Measurements from ENCODE around the gene MAD1L1. TPM values are rescaled to one million over a fixed set of nuclear protein-coding genes. Genes with fewer than 3 reads are reported as not detected.
A peak's percentile ranks its signal among the peaks of the same experiment; 100 is the strongest.
"Not testable (repeated sequence)": the region's sequence is repeated elsewhere in the genome, so short reads cannot be mapped to it uniquely, and the experiment has no call there.

MAD1L1 gene
- total RNA-seq, 2 donors from 2014 or later = 46.7 to 66.0 TPM

DNA sequence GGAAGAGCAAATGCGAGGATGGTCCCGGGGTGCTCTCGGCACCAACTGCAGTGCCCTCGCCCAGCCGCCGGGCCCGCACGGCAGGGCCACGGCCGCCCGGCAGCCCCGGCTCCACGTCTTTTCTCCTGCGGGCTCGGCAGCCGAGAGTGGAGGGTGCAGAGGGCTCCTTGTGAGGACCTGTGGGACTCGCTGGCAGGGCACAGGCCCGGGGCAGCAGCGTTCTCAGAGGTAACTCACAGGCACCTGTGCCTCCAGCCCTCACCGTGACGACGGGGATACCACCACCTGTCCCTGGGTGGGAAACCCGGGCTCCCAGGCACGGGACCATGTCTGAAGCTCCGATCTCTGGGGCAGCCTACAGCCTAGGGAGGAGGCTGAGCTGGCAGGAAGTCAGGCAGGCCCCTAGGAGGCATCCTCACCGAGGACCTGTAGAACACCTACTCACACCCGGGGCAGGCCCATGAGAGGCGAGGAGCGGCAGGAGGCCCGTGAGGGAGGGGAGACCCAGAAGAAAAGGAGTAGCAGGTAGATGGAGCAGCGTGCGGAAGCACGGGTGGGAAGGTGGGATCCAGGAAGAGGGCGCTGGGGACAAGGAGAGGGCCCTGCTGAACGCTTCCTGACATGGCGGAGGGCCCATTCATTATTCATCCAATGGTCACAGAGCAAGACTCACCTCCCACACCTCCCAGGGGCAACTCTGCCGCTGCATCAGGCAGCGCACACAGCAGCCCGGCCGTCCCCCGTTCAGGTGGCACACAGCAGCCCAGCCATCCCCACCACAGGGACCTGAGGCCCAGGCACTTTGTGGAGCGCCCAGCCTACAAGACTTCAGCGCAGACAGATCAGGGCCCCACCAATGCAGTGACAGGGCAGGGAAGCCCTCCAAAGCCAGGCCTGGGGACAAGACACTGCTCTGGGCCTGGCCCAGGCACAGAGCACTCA is 244.9 kb downstream of the MAD1L1 start:
- H3K4me1 Mint-ChIP-seq = peaks cover 4% of the 10 kb centered on the region
- no peak overlapping the region for H3K27ac Mint-ChIP-seq
- no peak for ATAC-seq (replicated peaks)
- H3K9me3 Mint-ChIP-seq = no peaks in the 10 kb centered on the region
- no peak overlapping the region for H3K4me3 Mint-ChIP-seq
- no peaks in the 10 kb centered on the region for H3K27me3 Mint-ChIP-seq
- peaks cover 6% of the 10 kb centered on the region for H3K36me3 Mint-ChIP-seq (ENCODE audit: low read depth)

DNA sequence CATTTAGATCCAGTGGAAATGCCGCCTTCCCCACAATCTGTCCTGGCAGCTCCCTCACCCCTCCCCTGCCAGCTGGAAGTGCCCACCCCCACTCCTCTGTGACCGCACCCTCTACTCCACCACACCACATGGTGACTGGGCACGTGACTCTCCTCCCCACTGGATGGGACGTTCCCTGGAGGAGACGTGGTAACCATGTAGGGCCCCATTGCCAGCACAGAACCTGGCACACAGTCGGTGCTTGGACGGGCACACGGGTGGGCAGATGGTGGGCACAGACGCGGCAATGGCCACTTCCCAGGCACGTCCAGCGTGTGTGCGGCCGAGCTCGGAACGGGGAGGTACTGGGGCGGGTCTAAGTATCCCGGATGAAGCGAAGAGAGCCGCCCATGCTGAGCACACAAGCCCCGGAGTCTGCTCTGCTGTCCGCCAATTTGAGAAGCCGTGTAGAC is 245.6 kb downstream of the MAD1L1 start:
- H3K36me3 Mint-ChIP-seq (ENCODE audit: low read depth) = peaks cover 6% of the 10 kb centered on the region
- no peaks in the 10 kb centered on the region for H3K27me3 Mint-ChIP-seq
- H3K9me3 Mint-ChIP-seq = no peaks in the 10 kb centered on the region
- no peak for ATAC-seq (replicated peaks)
- peak overlapping the region; percentile 5 for H3K4me3 Mint-ChIP-seq
- peaks cover 4% of the 10 kb centered on the region for H3K4me1 Mint-ChIP-seq
- peak overlapping the region; percentile 69 for H3K27ac Mint-ChIP-seq

DNA sequence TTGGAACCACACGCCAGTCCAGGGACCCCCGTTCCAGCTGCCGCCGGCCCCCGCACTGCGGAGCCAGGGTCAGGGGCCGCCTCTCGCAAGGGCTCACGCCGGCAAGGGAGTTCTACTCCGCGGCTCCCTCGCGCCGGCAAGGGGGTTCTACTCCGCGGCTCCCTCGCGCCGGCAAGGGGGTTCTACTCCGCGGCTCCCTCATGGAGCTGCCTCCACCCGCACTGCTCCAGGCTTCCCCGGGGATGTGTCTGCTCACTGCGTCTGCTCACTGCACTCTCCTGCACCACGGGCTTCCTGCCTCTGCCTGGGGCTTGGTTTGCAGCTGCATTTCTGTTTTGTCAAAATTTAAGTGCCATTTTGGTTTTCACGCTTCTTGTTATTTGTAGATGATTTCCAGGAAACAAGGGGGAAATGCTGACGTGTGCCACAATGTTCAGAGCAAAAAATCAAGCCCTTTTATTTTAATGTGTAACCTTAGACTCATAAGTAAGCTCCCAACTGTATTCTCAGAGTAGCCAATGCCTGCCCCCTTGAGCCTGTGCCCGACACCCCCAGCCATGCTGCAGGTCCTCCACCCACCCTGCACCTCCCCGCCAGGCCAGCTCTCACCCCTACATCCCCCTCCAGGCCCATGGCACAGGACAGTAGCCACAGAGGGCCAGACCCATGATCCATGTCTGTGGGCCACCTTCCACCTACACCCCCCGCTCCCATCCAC is 246.2 kb downstream of the MAD1L1 start:
- Mint-ChIP-seq H3K4me1 (peaks cover 4% of the 10 kb centered on the region), H3K27me3 (no peaks in the 10 kb centered on the region), H3K4me3 (peak overlapping the region; percentile 5), H3K36me3 (ENCODE audit: low read depth) (peaks cover 6% of the 10 kb centered on the region), H3K9me3 (no peaks in the 10 kb centered on the region), H3K27ac (peak overlapping the region; percentile 69)
- peak; percentile 18 for ATAC-seq (replicated peaks)

DNA sequence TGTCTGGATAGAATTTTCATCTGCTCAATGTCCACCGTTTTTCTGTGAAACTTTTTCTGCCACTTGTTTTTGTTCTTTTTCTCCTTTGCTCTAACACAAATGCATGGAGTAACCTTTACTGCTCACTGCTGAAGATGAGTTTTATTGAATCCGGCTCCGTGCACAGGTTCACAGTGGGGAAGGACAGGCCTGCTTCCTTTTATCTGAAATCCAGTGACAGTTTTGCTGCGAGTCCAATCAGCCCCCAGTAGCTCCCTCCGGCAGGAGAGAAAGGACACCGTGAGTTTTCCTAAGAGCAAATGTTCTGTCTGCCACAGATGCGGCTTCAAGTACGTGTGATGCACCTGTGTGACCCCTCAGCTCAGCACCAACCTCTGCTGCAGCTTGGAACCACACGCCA is 246.8 kb downstream of the MAD1L1 start:
- H3K27me3 Mint-ChIP-seq = no peaks in the 10 kb centered on the region
- no peak overlapping the region for H3K4me3 Mint-ChIP-seq
- peaks cover 4% of the 10 kb centered on the region for H3K4me1 Mint-ChIP-seq
- ATAC-seq (replicated peaks) = no peak
- peak overlapping the region; percentile 62 for H3K27ac Mint-ChIP-seq
- no peaks in the 10 kb centered on the region for H3K9me3 Mint-ChIP-seq
- peaks cover 6% of the 10 kb centered on the region for H3K36me3 Mint-ChIP-seq (ENCODE audit: low read depth)

DNA sequence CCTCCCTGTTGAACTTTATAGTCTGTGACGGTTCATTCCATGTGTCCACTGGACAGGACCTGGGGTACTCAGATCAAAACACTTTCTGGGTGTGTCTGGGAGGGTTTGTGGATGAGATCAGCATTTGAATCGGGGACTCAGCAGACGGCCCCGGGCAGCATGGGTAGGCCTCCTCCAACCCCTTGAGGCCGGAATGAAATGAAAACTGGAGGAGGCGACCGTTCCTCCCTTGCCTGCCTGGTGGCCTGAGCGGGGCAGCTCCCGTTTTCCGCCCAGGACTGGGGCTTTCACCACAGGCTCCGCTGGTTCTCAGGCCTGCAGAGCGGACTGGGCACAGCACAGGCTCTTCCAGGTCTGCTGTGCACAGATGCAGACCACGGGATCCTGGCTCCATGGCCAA is 247.7 kb downstream of the MAD1L1 start:
- Mint-ChIP-seq H3K4me1 (peaks cover 4% of the 10 kb centered on the region), H3K9me3 (no peaks in the 10 kb centered on the region), H3K36me3 (ENCODE audit: low read depth) (peaks cover 6% of the 10 kb centered on the region), H3K27ac (peak overlapping the region; percentile 62), H3K4me3 (no peak overlapping the region), H3K27me3 (no peaks in the 10 kb centered on the region)
- ATAC-seq (replicated peaks) = no peak

DNA sequence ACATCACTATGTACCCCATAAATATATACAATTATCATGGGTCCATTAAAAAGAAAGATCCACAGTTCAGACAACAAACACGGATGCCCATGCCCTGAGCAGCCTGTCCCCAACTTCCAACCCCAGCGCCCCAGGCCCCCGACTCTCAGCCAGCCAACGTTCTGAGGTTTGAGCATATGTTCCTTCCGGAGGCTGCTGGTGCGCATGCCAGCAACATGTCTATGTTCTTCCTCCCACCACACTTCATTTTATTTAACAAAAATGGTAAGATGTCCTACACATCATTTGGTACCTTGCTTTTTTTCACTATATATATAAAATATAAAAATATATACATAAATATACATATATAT is 250.9 kb downstream of the MAD1L1 start:
- no peak overlapping the region for H3K4me3 Mint-ChIP-seq
- no peak for ATAC-seq (replicated peaks)
- no peaks in the 10 kb centered on the region for H3K9me3 Mint-ChIP-seq
- no peaks in the 10 kb centered on the region for H3K4me1 Mint-ChIP-seq
- H3K27ac Mint-ChIP-seq = no peak overlapping the region
- H3K27me3 Mint-ChIP-seq = no peaks in the 10 kb centered on the region
- H3K36me3 Mint-ChIP-seq (ENCODE audit: low read depth) = peaks cover 6% of the 10 kb centered on the region

DNA sequence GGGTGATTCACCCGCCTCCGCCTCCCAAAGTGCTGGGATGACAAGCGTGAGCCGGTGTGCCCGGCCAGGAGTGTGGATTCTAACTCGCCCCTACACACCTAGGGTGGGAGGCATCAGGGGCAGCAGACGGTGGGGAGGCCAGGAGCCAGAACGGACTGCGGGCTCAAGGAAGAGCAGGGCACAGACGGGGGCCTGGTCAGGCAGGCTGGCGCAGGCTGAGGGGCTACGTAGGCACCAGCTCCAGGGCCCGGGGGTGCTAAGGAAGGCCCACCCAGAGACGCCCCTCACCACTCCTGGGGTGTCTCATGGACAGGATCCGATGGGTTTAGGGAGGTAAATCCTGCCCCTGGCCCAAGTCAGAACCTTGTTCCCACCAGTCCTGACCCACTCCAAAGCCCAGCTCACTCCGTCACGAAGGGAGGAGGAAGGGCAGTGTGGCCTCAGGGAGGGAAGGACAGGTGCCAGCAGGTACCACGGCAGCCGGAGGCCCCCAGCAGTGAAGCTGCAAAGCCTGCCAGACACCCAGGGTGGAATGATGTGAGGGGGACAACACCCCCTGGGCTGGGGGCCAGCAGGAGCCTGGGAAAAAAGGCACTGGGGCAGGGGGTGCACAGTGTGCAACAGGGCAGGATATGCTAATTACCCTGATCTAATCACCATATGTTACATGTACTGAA is 251.4 kb downstream of the MAD1L1 start:
- Mint-ChIP-seq H3K27me3 (no peaks in the 10 kb centered on the region), H3K4me3 (no peak overlapping the region), H3K4me1 (no peaks in the 10 kb centered on the region), H3K36me3 (ENCODE audit: low read depth) (peaks cover 7% of the 10 kb centered on the region), H3K27ac (no peak overlapping the region), H3K9me3 (no peaks in the 10 kb centered on the region)
- no peak for ATAC-seq (replicated peaks)

DNA sequence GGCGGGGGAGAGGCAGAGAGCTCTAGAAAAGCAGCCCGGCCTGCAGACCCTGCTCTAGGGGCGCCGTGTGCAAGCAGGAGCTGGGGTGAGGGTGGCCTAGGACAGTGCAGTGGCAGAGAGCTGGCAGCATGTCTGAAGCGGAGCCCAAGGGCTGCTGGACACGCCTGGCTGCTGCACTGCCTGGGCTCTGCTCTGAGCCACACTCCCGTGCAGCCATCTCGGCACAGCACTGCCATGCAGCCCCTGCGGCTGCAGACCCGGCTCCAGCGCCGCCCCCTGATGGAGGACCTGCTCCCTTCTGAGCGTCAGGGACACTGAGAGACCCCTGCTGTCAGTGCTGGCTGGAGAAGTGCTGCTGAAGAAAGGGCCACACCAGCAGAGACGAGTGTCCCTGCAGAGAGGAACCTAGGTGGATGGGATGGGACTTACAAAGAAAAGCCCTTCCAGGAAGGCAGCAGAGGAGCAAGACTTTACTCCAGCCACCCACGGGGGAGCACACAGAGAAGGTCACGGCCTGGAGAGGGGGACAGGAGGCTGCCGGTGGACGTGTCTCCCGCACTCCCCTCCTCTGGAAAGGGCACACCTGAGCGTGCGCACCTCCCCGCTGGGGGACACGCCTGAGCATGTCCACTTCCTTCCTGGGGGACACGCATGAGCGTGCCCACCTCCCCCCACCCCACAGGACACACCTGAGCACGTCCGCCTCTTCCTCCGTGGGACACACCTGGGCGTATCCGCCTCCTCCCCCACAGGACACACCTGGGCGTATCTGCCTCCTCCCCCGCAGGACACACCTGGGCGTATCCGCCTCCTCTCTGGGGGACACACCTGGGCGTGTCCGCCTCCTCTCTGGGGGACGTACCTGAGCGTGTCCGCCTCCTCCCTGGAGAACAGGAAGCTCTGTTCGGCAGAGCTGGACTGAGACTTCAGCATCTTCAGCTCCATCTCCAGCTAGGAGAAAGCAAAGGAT is 252.9 kb downstream of the MAD1L1 start:
- no peak for ATAC-seq (replicated peaks)
- Mint-ChIP-seq H3K4me3 (no peak overlapping the region), H3K36me3 (ENCODE audit: low read depth) (peaks cover 8% of the 10 kb centered on the region), H3K27me3 (no peaks in the 10 kb centered on the region), H3K4me1 (no peaks in the 10 kb centered on the region), H3K9me3 (no peaks in the 10 kb centered on the region), H3K27ac (no peak overlapping the region)

DNA sequence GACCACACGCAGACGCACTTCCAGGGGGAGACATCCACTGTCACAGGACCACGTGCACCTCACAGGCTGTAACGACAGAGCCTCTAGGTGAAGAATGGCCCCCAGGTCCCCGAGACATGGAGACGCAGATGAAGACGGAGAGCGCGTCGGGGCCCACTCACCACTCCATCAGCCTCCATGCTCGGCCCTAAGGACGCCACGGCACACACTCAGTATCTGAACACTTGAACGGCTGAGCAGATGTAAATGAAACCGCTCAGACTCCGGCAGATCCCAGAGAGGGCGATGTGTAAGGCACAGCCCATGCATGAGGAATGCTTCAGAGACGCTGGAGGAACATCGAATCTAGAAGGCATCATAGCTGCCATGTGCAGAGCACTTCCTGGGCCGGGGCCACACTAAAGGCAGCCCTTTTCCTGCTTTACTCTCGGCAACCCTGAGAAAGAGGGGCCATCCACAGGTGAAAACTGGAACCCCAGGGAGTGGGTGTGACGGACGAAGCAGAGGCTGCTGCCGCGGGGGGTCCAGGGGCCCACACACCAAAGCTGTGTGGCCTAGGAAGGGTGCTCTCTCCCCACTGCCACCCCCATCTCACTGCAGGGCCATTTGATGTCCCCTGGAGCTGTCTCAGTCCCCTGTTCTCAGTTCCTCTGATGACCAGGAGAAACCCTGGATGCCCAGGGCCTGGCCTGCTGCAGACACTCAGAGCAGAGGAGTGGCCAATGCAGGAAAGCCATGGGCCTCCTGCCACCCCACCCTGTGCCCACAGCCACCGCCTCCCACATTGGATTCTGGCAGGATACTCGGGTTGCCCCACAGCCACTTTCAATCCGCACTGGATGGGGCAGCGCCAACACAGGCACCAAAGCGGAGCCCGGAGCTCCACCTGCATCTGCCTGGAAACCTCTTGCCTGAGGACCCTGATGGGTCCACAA is 253.8 kb downstream of the MAD1L1 start:
- H3K27ac Mint-ChIP-seq = no peak overlapping the region
- H3K9me3 Mint-ChIP-seq = no peaks in the 10 kb centered on the region
- peaks cover 8% of the 10 kb centered on the region for H3K36me3 Mint-ChIP-seq (ENCODE audit: low read depth)
- H3K27me3 Mint-ChIP-seq = no peaks in the 10 kb centered on the region
- no peak for ATAC-seq (replicated peaks)
- H3K4me1 Mint-ChIP-seq = peaks cover 5% of the 10 kb centered on the region
- H3K4me3 Mint-ChIP-seq = no peak overlapping the region

DNA sequence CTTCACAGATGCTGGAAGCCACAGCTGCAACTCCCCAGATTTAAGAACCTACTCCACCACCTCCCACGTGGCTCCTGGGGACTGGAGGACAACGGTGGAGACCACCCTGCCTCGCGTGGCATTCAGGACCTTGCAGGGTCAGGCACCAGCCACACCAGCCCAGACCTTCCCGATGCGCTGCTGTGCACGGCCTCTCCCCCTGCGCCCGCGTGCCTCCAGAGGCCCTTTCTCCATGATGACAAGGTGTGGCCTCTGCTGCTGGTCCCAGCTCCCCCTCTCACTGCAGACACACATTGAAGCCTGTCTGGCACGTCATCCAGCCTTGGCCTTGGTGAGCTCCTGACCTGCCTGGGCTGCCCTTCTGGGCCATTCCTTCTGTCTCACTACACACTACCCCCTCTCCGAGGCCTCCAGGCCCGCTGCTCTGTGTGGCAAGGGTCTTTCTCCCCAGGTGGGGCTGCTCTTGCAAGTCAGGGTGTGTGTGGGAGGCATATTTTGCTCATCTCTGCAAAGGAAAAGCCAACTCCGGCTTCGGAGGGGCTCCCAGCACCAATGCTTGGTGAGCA is 254.8 kb downstream of the MAD1L1 start:
- Mint-ChIP-seq H3K27me3 (no peaks in the 10 kb centered on the region), H3K9me3 (no peaks in the 10 kb centered on the region), H3K36me3 (ENCODE audit: low read depth) (peaks cover 8% of the 10 kb centered on the region), H3K27ac (no peak overlapping the region), H3K4me1 (peaks cover 5% of the 10 kb centered on the region), H3K4me3 (no peak overlapping the region)
- no peak for ATAC-seq (replicated peaks)

DNA sequence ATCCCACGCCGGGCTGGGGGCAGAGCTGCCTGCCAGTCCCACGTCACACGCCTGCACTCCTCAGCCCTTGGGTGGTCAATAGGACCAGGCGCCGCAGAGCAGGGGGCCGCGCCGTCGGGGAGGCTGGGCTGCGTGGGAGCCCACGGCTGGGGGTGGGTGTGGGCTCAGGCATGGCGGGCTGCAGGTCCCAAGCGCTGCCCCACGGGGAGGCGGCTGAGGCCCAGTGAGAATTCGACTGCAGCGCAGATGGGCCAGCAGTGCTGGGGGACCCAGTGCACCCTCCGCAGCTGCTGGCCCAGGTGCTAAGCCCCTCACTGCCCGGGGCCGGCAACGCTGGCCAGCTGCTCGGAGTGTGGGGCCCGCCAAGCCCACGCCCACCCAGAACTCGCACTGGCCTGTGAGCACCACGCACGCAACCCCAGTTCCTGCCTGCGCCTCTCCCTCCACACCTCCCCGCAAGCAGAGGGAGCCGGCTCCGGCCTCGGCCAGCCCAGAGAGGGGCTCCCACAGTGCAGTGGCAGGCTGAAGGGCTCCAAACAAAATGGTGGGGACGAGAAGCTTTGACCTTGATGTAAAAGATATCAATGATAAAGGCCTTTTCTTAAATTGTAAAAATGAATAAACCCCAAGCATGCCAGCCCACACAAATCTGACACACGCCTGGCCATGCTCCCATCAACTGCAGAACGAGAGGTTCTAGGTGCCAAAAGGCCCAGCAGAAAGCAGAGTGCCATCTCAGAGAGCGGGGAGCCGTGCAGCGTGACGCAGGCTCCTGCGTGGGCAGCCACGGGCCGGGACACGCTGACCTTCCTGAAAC is 255.5 kb downstream of the MAD1L1 start:
- no peaks in the 10 kb centered on the region for H3K27me3 Mint-ChIP-seq
- peaks cover 8% of the 10 kb centered on the region for H3K36me3 Mint-ChIP-seq (ENCODE audit: low read depth)
- no peak for ATAC-seq (replicated peaks)
- peaks cover 5% of the 10 kb centered on the region for H3K4me1 Mint-ChIP-seq
- H3K9me3 Mint-ChIP-seq = no peaks in the 10 kb centered on the region
- H3K4me3 Mint-ChIP-seq = no peak overlapping the region
- H3K27ac Mint-ChIP-seq = no peak overlapping the region

DNA sequence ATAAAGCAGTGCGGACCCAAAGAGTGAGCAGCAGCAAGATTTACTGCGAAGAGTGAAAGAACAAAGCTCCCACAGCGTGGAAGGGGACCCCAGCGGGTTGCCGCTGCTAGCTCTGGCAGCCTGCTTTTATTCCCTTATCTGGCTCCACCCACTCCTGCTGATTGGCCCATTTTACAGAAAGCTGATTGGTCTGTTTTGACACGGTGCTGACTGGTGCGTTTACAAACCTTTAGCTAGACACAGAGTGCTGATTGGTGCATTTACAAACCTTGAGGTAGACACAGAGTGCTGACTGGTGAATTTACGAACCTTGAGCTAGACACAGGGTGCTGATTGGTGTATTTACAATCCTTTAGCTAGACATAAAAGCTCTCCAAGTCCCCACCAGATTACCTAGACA is 256.2 kb downstream of the MAD1L1 start:
- not testable (repeated sequence) for ATAC-seq (replicated peaks); H3K36me3 Mint-ChIP-seq (ENCODE audit: low read depth); H3K27ac Mint-ChIP-seq; H3K27me3 Mint-ChIP-seq; H3K9me3 Mint-ChIP-seq; H3K4me1 Mint-ChIP-seq; H3K4me3 Mint-ChIP-seq

Measured in activated T-helper 17 cell treated with anti-CD3 and anti-CD28 coated beads, Interleukin-2, amount 50 U/mL, for 72 hours (primary cell).